ENCODE measurements around the gene CIAO2B.
"Not testable (repeated sequence)": the region's sequence is repeated elsewhere in the genome, so short reads cannot be mapped to it uniquely, and the experiment has no call there.

The CIAO2B gene

GRCh38 chr16:66936889-66937554, 2.8 kb upstream of the CIAO2B start:
- FAIRE-seq = no peak

GRCh38 chr16:66936462-66936861, 2.3 kb upstream of the CIAO2B start:
- FAIRE-seq = no peak

- FAIRE-seq = no peak
These were observed 1.3 kb upstream of the CIAO2B start, which contains the start of gene CES2 for GRCh38 chr16:66935314-66936011. TSS of gene CES2 (plus strand) at chr16:66935516. CDS start at chr16:66935636, 120 bp downstream.

GRCh38 chr16:66934839-66935313, 674 bp upstream of the CIAO2B start:
- not testable (repeated sequence) for FAIRE-seq

DNA sequence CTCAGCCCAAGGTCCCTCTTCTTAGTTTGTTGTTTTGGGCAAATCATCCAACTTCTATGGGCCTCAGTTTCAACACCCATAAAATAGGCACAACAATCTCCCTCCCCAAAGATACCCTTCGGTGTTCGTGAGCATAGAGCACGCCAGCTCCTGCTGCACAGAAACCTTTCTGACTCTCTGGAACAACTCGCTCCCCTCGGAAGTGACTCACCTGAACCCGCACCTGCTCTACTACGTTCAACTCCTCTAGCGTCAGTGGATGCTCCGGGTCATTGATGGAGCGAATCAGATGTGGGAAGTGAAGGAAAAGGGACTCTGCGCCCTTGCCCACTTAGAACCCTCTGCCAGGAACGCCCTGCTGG, 445 bp downstream of the CIAO2B start:
- FAIRE-seq = no peak

GRCh38 chr16:66932076-66932475, 2.1 kb downstream of the CIAO2B start:
- FAIRE-seq = no peak

GRCh38 chr16:66931665-66932064, 2.5 kb downstream of the CIAO2B start:
- FAIRE-seq = no peak

- FAIRE-seq = no peak
These were observed 4.0 kb downstream of the CIAO2B start for GRCh38 chr16:66930189-66930588.

- no peak for FAIRE-seq
These were observed 5.4 kb downstream of the CIAO2B start for GRCh38 chr16:66928702-66929388.

DNA sequence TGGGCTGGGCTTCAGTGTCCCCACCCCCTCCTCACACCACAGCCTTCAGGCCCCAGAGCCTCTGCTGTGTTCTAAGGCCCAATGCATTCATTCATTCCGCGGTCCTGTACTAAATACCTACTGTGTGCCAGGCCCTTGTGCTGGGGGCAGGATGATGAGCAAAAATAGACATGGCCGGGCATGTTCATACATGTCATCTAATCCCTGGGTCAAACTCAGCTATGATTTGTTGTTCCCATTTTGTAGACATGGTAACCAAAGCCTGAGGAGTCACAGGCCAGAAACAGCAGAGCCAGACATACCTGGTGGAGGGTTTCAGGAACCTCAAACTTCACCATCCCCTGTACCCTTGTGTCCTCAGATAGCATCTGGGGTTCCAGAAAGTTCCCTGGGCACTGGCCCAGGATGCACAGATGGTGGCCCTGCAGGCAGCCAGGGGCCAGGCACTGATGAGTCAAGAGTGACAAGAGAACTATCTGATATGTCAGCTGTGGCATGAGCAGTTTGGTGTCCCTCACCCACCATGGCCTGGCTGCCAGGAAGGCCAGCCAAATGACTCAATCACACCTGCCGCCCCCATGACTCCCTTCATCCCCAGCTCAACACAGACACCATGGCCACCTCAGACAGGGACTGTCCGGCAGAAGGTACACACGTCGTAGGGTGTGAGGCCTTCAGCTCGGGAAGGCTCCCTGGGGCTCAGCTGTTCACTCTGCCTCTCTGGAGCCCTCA, 6.1 kb downstream of the CIAO2B start:
- FAIRE-seq = no peak

DNA sequence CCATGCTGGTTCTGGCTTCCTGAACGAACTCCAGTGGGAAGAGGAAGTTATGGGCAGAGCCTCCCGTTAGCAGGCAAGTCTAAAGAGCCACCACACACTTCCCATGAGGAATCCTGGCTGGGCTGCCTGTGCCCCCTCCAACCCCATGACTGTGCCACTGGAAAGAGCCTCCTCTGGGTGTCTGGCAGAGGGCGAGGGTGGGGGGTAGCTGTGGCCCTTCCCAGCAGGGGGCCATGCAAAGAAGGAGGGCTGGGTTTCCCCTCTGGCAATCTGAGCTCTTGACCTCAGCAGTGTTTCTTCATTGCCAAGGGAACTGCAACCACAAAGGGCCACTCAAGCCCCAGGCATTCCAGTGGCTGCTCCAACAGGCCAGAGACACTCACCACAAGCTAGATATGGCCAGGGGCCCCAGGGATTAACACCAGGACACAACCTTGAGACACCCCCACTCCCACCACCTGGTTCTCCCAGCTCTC, 7.2 kb downstream of the CIAO2B start:
- FAIRE-seq = no peak

GRCh38 chr16:66926171-66926947, 7.8 kb downstream of the CIAO2B start:
- no peak for FAIRE-seq

DNA sequence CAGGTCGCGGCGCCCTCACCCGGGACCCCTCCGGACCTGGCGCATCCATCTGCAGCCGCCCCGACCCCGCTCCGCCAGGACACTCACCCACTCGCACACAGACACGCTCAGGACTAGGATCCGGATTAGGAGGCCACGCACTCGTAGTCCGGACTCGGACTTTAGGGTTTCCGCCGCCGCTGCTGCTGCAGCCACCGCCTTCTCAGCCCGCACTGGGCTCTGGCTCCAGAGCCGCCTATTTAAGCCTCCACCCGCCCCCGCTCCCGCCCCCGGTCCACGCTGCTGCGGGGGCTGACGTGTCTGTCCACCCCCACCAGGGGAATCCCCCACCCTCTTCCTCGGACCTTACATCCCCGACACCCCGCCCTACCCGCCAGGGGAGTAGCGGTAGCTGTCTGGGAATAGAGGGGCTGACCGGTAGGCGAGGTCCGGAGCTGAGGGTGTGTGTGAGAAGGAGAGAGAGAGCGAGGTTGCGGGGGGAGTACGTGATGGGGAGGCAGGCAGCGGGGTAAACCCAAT, 8.8 kb downstream of the CIAO2B start, which contains the start of gene RRAD:
RRAD (minus strand) TSS at position 214 of the 519 bp plus-strand sequence. CDS start 356 bp downstream, outside the sequence.
- no peak for FAIRE-seq

DNA sequence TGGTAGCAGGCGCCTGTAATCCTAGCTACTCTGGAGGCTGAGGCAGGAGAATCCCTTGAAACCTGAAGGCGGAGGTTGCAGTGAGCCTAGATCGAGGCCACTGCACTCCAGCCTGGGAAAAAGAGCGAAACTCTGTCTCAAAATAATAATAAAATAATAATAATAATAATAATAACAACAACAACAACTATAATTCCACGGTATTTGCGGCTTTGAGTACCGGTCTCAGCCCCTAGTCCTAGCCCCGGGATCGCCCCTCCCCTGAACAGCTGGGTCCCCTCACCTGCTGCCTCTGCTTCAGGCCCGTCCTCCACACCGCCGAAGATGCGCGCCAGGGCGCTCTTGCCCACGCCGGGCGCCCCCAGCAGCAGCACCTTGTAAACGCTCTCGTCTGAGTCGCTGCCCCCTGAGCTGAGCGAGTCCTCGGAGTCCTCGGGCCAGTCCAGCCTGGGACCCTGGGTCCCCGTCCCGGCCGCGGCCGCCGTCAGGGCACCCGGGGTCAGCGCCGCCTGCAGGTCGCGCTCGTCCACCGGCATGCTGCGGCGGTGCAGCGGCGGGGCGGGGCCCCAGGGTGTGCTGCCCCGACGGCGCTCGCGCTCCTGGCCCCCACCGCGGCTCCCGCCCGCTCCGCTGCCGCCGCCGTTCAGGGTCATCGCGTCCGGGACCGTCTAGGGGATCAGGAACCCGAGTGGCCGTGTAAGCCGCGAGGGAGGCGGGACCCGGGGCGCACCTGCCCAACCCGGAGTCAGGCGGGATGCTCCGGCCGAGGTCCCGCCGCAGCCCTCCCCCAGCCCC, 9.5 kb downstream of the CIAO2B start:
- FAIRE-seq = no peak

GRCh38 chr16:66923866-66924265, 10.3 kb downstream of the CIAO2B start:
- no peak for FAIRE-seq

DNA sequence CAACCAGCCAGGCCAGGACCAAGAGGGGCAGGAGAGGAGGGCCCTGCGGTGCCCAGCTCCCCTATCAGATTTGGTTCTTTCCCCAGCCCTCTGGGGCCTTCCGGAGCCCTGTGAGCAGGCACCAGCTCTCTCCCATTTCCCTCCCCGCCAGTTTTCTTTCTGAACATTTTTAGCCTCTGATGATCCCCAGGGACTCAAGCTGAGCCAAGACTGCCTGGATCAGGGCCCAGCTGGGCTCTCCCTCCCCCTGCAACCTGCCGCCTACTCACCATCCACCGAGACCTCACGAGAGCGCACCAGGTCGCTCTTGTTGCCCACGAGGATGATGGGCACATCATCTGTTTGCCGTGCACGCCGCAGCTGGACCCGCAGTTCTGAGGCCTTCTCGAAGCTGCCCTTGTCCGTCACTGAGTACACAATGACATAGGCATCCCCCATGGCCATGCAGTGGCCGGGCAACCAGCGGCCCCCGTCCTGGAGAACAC, 10.9 kb downstream of the CIAO2B start:
- FAIRE-seq = no peak

GRCh38 chr16:66921729-66922450, 12.3 kb downstream of the CIAO2B start:
- no peak for FAIRE-seq

- no peak for FAIRE-seq
These were observed 13.1 kb downstream of the CIAO2B start for GRCh38 chr16:66920924-66921680.

DNA sequence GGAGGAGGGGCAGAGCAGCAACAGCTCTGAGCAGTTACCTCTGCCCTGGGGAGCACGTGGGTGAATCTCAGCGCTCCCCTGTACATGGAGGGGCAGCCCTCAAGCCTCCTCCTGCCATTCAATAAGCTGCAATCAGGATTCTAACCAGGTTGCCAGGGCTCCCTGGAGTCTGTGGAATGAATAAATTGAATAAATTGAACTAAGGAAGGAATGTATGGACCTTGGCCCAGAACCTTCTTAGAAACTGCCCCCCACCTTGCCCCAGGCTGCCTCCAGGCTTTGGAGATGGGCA, 14.0 kb downstream of the CIAO2B start:
- no peak for FAIRE-seq
